ENCODE data around the gene USP40.

USP40 gene

GRCh38 chr2:233458826-233459225 is 107.8 kb downstream of the USP40 start:
- no peak for DNase-seq (ENCODE audit: low read depth)

GRCh38 chr2:233458031-233458610 is 108.5 kb downstream of the USP40 start:
- no peak for DNase-seq (ENCODE audit: low read depth)

- no peak for DNase-seq (ENCODE audit: low read depth)
These were observed 109.2 kb downstream of the USP40 start for GRCh38 chr2:233457356-233457755.

- DNase-seq (ENCODE audit: low read depth), result no peak
These were observed 109.6 kb downstream of the USP40 start for GRCh38 chr2:233456934-233457333.

GRCh38 chr2:233456111-233456510 is 110.5 kb downstream of the USP40 start:
- no peak for DNase-seq (ENCODE audit: low read depth)

- DNase-seq (ENCODE audit: low read depth), result no peak
These were observed 111.1 kb downstream of the USP40 start for GRCh38 chr2:233455491-233455890.

- DNase-seq (ENCODE audit: low read depth), result no peak
These were observed 111.6 kb downstream of the USP40 start for GRCh38 chr2:233455006-233455405.

GRCh38 chr2:233453916-233454315 is 112.7 kb downstream of the USP40 start:
- DNase-seq (ENCODE audit: low read depth), result no peak

- no peak for DNase-seq (ENCODE audit: low read depth)
These were observed 113.3 kb downstream of the USP40 start for GRCh38 chr2:233453111-233453915.

- no peak for DNase-seq (ENCODE audit: low read depth)
These were observed 114.6 kb downstream of the USP40 start for GRCh38 chr2:233451950-233452349.

- DNase-seq (ENCODE audit: low read depth), result no peak
These were observed 115.6 kb downstream of the USP40 start for GRCh38 chr2:233450864-233451575.

GRCh38 chr2:233449921-233450863 is 116.4 kb downstream of the USP40 start:
- no peak for DNase-seq (ENCODE audit: low read depth)

GRCh38 chr2:233449081-233449901 is 117.3 kb downstream of the USP40 start:
- DNase-seq (ENCODE audit: low read depth), result no peak

GRCh38 chr2:233448575-233448974 is 118.0 kb downstream of the USP40 start:
- DNase-seq (ENCODE audit: low read depth), result no peak

- no peak for DNase-seq (ENCODE audit: low read depth)
These were observed 118.4 kb downstream of the USP40 start for GRCh38 chr2:233448220-233448559.

GRCh38 chr2:233447506-233448219 is 118.9 kb downstream of the USP40 start:
- DNase-seq (ENCODE audit: low read depth), result no peak

- no peak for DNase-seq (ENCODE audit: low read depth)
These were observed 119.8 kb downstream of the USP40 start for GRCh38 chr2:233446606-233447305.

GRCh38 chr2:233446121-233446520 is 120.5 kb downstream of the USP40 start:
- DNase-seq (ENCODE audit: low read depth), result no peak

- no peak for DNase-seq (ENCODE audit: low read depth)
These were observed 121.3 kb downstream of the USP40 start for GRCh38 chr2:233445152-233445830.
